Coronary artery (tissue), 2 donors: Measurements from ENCODE around the gene SCAP.

Source experiments
- DNase-seq: peaks from one replicate; pipeline ENCODE4 v3.0.0-alpha.2; 2017; ENCODE audit warnings: low spot score
- H3K27ac ChIP-seq, 2 donors: fragments of 200-600 bp; sonication (generic); one replicate each; pipeline ENCODE4 v1.5.1; 2016 to 2019
- H3K4me3 ChIP-seq: fragments of 200-600 bp; sonication (generic); 2 replicates; pipeline ENCODE4 v1.5.1; 2016; ENCODE audit warnings: mild to moderate bottlenecking, moderate library complexity
- CTCF ChIP-seq: fragments of 200-600 bp; sonication (generic); IDR thresholded peaks from one replicate; pipeline ENCODE4 v1.5.1; 2019; ENCODE audit warnings: antibody characterized with exemption

SCAP gene

GRCh38 chr3:47380601-47381316 is 95.0 kb downstream of the SCAP start, which contains the start of gene PTPN23:
PTPN23 (plus strand) TSS chr3:47381021; CDS start chr3:47381097, 76 bp downstream.
- H3K4me3 ChIP-seq = peak within 1 kb of the TSS; percentile 95
- peak within 1 kb of the TSS; percentile 90 to 99 for H3K27ac ChIP-seq
- DNase-seq = peak; percentile 99
- TF ChIP-seq CTCF = no peak

- DNase-seq = no peak
- peak overlapping the region; percentile 95 for H3K4me3 ChIP-seq
- peak overlapping the region; percentile 90 to 99 for H3K27ac ChIP-seq
- TF ChIP-seq CTCF = no peak
Measured at GRCh38 chr3:47380026-47380600, 95.6 kb downstream of the SCAP start.

GRCh38 chr3:47379411-47379899 is 96.3 kb downstream of the SCAP start:
- TF ChIP-seq CTCF = no peak
- DNase-seq = no peak
- Histone ChIP-seq H3K4me3 (peak overlapping the region; percentile 95), H3K27ac (no peak overlapping the region)

- no peak for DNase-seq
- H3K4me3 ChIP-seq = no peak overlapping the region
- no peak for TF ChIP-seq CTCF
- no peak overlapping the region for H3K27ac ChIP-seq
Measured at GRCh38 chr3:47378869-47379268, 96.9 kb downstream of the SCAP start.

GRCh38 chr3:47377186-47377585 is 98.6 kb downstream of the SCAP start:
- TF ChIP-seq CTCF = no peak
- Histone ChIP-seq H3K4me3 (no peak overlapping the region), H3K27ac (no peak overlapping the region)
- DNase-seq = no peak

GRCh38 chr3:47376393-47376792 is 99.3 kb downstream of the SCAP start:
- Histone ChIP-seq H3K27ac (no peak overlapping the region), H3K4me3 (no peak overlapping the region)
- DNase-seq = no peak
- TF ChIP-seq CTCF = no peak

GRCh38 chr3:47374587-47374986 is 101.2 kb downstream of the SCAP start:
- no peak overlapping the region for H3K4me3 ChIP-seq
- no peak for TF ChIP-seq CTCF
- no peak for DNase-seq
- no peak overlapping the region for H3K27ac ChIP-seq
